Breast epithelium (tissue), 4 donors: ENCODE data around the gene TOX2. TPM values are rescaled to one million over a fixed set of nuclear protein-coding genes. Genes with fewer than 3 reads are reported as not detected.

Experiments
- DNase-seq, 2 donors: peaks; one replicate each; pipeline ENCODE4 v3.0.0-alpha.2; 2019; ENCODE audit warnings: low spot score in 2 of 2
- H3K27ac ChIP-seq, 2 donors: fragments of 200-600 bp; sonication (generic) in 1 of 2; one replicate each; pipeline ENCODE4 v1.5.1; 2016 to 2019; ENCODE audit warnings: mild to moderate bottlenecking in 1 of 2
- H3K27me3 ChIP-seq, 2 donors: fragments of 200-600 bp; sonication (generic) in 1 of 2; one replicate each; pipeline versions ENCODE4 v1.5.1 to v1.6.0; 2017 to 2019; ENCODE audit warnings: control low read depth in 1 of 2, mild to moderate bottlenecking in 1 of 2
- H3K36me3 ChIP-seq: fragments of 200-600 bp; one replicate; pipeline ENCODE4 v1.5.1; 2019
- H3K4me1 ChIP-seq, 2 donors: fragments of 200-600 bp; sonication (generic); one replicate each; pipeline ENCODE4 v1.5.1; 2016 to 2019; ENCODE audit warnings: control low read depth in 1 of 2
- H3K4me3 ChIP-seq, 3 donors: fragments of 200-600 bp; sonication (generic); 1 replicate in 2 of 3; 2 replicates in 1 of 3; pipeline ENCODE4 v1.5.1; 2016 to 2019; ENCODE audit warnings: mild to moderate bottlenecking in 3 of 3, moderate library complexity in 2 of 3
- H3K9me3 ChIP-seq, 2 donors: fragments of 200-600 bp; sonication (generic) in 1 of 2; one replicate each; pipeline ENCODE4 v1.5.1; 2016 to 2019; ENCODE audit warnings: control low read depth in 1 of 2
- POLR2A ChIP-seq: fragments of 450-650 bp; IDR thresholded peaks from one replicate; pipeline ENCODE4 v1.6.1; 2016; ENCODE audit warnings: antibody characterized with exemption, mild to moderate bottlenecking, moderate library complexity
- POLR2AphosphoS5 ChIP-seq, 3 donors: sonication (generic); formaldehyde crosslinking; IDR thresholded peaks; one replicate each; pipeline ENCODE4 v1.6.1; 2017; ENCODE audit warnings: antibody characterized with exemption in 3 of 3
- intact Hi-C: fragments of 100-400 bp; cut with DNase I; formaldehyde crosslinking; loops from one replicate; pipeline ENCODE4 v1.15.1; 2023; ENCODE audit warnings: low total_unique reads
- total RNA-seq, 3 donors: library from RNA; depleted of rRNA; stranded (reverse); fragments of >200 nt; gene quantifications; one replicate each; pipeline ENCODE4 v1.1.0, GENCODE V29; 2016
- TF ChIP-seq, protein P1 (sequence below), 3 donors: fragments of 450-650 bp; IDR thresholded peaks; one replicate each; pipeline ENCODE4 v1.5.1; 2016 to 2017; ENCODE audit warnings: antibody characterized with exemption in 3 of 3, mild to moderate bottlenecking in 3 of 3, moderate library complexity in 3 of 3

TOX2 gene
- total RNA-seq, 3 donors from 2014 or later: 0.44 to 7.4 (median 0.66) TPM

DNA sequence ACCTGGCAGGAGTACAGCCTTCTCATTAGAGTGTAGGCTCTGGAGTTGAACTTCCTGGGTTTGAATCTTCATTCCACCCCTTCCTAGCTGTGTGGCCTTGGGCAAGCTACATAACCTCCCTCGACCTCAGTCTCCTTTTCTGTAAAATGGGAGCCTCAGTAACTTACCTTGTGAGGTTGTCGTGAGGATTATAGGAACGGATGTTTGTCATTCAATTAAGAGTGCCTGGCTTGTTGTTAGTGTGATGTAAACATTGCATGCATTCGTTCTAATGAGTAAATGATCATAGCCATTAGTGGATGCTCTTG is 45.2 kb downstream of the TOX2 start:
- H3K4me1 ChIP-seq: no peaks in the 10 kb centered on the region
- H3K27me3 ChIP-seq: peaks cover 0 to 22% of the 10 kb centered on the region in 2 donors
- intact Hi-C loops: no loop called here
- no peaks in the 10 kb centered on the region for H3K36me3 ChIP-seq
- no peaks in the 10 kb centered on the region for H3K9me3 ChIP-seq
- no peak for TF ChIP-seq POLR2AphosphoS5 (IDR thresholded peaks at IDR 0.05)
- TF ChIP-seq, protein P1, sequence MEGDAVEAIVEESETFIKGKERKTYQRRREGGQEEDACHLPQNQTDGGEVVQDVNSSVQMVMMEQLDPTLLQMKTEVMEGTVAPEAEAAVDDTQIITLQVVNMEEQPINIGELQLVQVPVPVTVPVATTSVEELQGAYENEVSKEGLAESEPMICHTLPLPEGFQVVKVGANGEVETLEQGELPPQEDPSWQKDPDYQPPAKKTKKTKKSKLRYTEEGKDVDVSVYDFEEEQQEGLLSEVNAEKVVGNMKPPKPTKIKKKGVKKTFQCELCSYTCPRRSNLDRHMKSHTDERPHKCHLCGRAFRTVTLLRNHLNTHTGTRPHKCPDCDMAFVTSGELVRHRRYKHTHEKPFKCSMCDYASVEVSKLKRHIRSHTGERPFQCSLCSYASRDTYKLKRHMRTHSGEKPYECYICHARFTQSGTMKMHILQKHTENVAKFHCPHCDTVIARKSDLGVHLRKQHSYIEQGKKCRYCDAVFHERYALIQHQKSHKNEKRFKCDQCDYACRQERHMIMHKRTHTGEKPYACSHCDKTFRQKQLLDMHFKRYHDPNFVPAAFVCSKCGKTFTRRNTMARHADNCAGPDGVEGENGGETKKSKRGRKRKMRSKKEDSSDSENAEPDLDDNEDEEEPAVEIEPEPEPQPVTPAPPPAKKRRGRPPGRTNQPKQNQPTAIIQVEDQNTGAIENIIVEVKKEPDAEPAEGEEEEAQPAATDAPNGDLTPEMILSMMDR (IDR thresholded peaks at IDR 0.05): no peak
- no peak for TF ChIP-seq POLR2A
- no peak for DNase-seq
- no peak overlapping the region for H3K27ac ChIP-seq
- H3K4me3 ChIP-seq: no peak overlapping the region

- Histone ChIP-seq H3K9me3 (no peaks in the 10 kb centered on the region), H3K4me3 (no peak overlapping the region), H3K27me3 (peaks cover 0 to 22% of the 10 kb centered on the region in 2 donors), H3K4me1 (no peaks in the 10 kb centered on the region), H3K27ac (no peak overlapping the region), H3K36me3 (no peaks in the 10 kb centered on the region)
- TF ChIP-seq POLR2A (no peak), POLR2AphosphoS5 (IDR thresholded peaks at IDR 0.05) (no peak)
- TF ChIP-seq, protein P1 (IDR thresholded peaks at IDR 0.05): no peak
- no peak for DNase-seq
- intact Hi-C loops: no loop called here
Observed at GRCh38 chr20:43960231-43960630, 45.6 kb downstream of the TOX2 start.

GRCh38 chr20:43961116-43961515 is 46.5 kb downstream of the TOX2 start:
- Histone ChIP-seq H3K27ac (no peak overlapping the region), H3K27me3 (peaks cover 0 to 22% of the 10 kb centered on the region in 2 donors), H3K36me3 (no peaks in the 10 kb centered on the region), H3K4me1 (no peaks in the 10 kb centered on the region), H3K4me3 (no peak overlapping the region), H3K9me3 (no peaks in the 10 kb centered on the region)
- intact Hi-C loops: no loop called here
- TF ChIP-seq POLR2AphosphoS5 (IDR thresholded peaks at IDR 0.05) (no peak), POLR2A (no peak)
- no peak for DNase-seq

GRCh38 chr20:43961541-43962471 is 47.2 kb downstream of the TOX2 start:
- intact Hi-C loops: no loop called here
- H3K36me3 ChIP-seq: no peaks in the 10 kb centered on the region
- H3K4me3 ChIP-seq: no peak overlapping the region
- no peak overlapping the region for H3K27ac ChIP-seq
- no peaks in the 10 kb centered on the region for H3K9me3 ChIP-seq
- TF ChIP-seq POLR2A (no peak), POLR2AphosphoS5 (IDR thresholded peaks at IDR 0.05) (no peak)
- TF ChIP-seq, protein P1 (IDR thresholded peaks at IDR 0.05): no peak
- no peak for DNase-seq
- H3K4me1 ChIP-seq: no peaks in the 10 kb centered on the region
- H3K27me3 ChIP-seq: peaks cover 0 to 22% of the 10 kb centered on the region in 2 donors

- H3K36me3 ChIP-seq: no peaks in the 10 kb centered on the region
- no peak for DNase-seq
- intact Hi-C loops: no loop called here
- no peak for TF ChIP-seq POLR2AphosphoS5 (IDR thresholded peaks at IDR 0.05)
- TF ChIP-seq, protein P1 (IDR thresholded peaks at IDR 0.05): no peak
- TF ChIP-seq POLR2A: no peak
- no peaks in the 10 kb centered on the region for H3K9me3 ChIP-seq
- no peak overlapping the region for H3K27ac ChIP-seq
- peaks cover 0 to 22% of the 10 kb centered on the region in 2 donors for H3K27me3 ChIP-seq
- H3K4me1 ChIP-seq: no peaks in the 10 kb centered on the region
- no peak overlapping the region for H3K4me3 ChIP-seq
Observed at GRCh38 chr20:43962530-43962929, 47.9 kb downstream of the TOX2 start.
